Iris pigment epithelial cell (primary cell): ENCODE results near the gene TXNRD2.
A peak's percentile ranks its signal among the peaks of the same experiment; 100 is the strongest.

ENCODE experiments used
- DNase-seq: peaks from one replicate; pipeline ENCODE4 v3.0.0-alpha.2; 2011; ENCODE audit warnings: low read depth

The TXNRD2 gene

DNA sequence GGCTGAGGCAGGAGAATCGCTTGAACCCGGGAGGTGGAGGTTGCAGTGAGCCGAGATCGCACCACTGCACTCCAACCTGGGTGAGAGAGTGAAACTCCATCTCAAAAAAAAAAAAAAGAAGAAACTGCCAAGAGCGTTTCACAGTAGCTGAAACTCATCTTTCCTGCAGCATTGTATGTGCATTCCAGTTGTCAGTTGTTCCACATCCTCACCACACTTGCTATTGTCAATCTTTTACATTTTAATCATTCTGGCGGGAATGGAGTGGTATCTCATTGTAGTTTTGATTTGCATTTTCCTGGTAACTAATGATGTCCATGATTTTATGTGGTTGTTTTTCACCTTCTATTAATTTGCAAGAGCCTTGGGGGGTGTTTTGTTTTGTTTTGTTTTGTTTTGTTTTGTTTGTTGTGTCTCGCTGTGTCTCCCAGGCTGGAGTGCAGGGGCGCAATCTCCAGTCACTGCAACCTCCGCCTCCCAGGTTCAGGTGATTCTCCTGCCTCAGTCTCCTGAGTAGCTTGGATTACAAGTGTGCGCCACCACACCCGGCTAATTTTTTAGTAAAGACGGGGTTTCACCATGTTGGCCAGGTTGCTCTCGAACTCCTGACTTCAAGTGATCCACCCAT lies 78.9 kb downstream of the TXNRD2 start:
- no peak for DNase-seq

DNA sequence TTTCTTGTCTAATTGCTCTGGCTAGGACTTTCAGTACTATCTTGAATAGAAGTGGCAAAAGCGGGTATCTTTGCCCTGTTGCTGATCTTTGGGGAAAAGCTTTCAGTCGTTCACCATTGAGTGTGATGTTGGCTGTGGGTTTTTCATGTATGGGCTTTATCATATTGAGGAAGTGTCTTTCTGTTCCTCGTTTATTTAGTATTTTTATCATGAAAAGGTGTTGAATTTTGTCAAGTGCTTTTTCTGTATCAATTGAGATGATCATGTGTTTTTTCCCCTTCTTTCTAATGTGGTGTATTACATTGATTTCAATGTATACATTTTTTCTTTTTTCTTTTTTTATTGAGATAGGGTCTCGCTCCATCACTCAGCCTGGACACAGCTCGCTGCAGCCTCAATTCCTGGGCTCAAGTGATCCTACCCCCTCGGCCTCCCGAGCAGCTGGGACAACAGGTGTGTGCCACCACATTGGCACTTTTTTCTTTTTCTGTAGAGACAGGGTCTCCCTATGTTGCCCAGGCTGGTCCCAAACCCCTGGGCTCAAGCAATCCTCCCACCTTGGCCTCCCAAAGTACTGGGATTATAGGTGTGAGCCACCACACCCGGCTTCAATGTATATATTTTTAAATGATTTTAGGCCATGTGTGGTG lies 81.6 kb downstream of the TXNRD2 start:
- no peak for DNase-seq

DNA sequence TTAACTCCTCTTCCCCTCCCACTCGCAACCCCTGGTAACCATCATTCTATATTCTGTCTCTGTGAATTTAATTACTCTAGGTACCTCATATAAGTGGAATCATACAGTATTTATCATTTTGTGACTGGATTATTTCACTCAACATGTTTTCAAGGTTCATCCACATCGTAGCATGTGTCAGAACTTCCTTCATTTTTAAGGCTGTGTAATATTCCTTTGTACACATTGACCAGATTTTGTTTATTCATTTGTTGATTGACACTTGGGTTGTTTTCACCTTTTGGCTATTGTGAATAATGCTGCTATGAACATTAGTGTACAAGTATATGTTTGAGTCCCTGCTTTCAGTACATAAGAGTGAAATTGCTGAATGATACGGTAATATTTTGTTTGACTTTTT lies 84.2 kb downstream of the TXNRD2 start:
- DNase-seq, result no peak

DNA sequence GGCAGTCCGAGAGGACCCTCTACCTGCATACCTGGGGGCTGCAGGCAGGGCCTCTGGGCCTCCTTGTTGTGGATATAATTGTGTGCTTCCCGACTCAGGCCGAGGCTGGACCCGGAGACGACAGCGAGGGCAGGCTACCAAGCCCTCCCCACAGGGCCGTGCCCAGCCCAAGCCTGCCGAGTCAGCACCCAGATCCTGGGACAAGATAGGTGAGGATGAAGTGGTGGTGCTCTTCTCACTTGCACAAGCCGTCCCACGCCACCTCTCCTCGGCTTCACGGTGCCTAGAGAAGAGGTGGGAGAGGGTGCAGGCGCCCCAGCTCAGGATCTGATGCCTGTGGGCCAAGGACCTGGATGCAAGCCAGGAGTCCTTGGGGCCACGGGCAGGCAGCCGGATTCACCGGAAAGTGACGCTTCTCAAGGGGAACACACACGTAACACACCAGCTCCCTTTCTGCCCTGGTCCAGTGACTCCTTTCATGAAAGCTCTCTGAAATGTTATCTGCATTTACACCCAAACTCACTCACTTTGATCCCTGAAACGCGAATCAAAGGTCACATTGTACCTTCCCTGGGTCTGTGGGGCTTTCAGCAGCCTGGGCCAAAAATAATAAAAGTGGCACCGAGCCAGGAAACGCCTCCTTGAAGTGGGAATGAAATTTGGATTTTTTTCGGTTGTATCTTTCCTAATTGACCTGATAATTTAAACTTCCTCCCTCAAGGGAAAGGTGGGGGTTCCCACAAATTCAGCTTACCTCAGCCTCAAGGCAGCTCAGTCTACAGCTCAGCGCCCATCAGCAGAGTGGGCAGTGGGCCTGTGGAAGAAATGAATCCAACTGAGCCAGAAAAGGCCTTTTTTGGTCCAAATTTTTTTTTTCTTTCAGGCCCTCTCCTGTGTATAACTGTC lies 85.9 kb downstream of the TXNRD2 start:
- peak; percentile 49 for DNase-seq

DNA sequence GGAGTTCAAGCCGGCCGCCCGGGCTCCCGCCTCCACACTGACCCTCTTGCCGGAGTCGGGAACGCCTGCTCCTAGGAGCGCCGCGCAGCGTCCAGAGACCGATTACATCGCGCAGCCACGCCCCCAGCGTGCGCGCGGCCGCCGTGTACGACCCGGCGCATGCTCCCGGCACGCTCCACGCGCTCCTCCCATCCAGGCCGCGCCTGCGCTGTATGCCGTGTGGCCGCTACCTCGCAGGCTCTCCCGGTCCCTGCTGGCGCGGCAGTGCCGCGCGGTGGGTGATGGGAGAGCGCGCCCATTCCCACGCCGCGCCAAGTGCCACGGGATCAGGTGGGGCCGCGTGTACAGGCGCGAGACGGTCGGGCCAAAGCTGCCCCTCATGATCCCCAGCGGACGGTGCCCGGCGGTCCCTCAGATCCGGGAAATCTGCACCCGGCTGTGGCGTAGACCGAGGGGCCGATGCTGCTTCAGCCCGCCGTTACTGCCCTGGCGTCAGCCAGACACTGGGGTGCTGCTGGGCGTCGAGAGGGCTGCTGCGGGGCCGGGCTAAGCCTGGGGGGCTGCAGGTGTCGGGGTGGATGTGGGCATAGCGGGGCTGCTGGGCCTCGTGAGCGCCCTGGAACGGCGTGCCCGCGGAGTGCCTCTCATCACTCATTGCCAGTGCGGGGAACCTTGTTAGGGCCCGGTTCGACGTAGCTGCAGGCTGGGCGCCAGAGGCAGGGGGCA lies 86.7 kb downstream of the TXNRD2 start, which contains the start of the genes GNB1L and RTL10:
TSS of gene GNB1L (minus strand) at position 97 of the 726 bp plus-strand sequence. CDS start 33,519 bp downstream, outside the sequence.
TSS of gene RTL10 (minus strand) at position 97 of the 726 bp plus-strand sequence. CDS start 2,613 bp downstream, outside the sequence.
- DNase-seq, result peak; percentile 98

DNA sequence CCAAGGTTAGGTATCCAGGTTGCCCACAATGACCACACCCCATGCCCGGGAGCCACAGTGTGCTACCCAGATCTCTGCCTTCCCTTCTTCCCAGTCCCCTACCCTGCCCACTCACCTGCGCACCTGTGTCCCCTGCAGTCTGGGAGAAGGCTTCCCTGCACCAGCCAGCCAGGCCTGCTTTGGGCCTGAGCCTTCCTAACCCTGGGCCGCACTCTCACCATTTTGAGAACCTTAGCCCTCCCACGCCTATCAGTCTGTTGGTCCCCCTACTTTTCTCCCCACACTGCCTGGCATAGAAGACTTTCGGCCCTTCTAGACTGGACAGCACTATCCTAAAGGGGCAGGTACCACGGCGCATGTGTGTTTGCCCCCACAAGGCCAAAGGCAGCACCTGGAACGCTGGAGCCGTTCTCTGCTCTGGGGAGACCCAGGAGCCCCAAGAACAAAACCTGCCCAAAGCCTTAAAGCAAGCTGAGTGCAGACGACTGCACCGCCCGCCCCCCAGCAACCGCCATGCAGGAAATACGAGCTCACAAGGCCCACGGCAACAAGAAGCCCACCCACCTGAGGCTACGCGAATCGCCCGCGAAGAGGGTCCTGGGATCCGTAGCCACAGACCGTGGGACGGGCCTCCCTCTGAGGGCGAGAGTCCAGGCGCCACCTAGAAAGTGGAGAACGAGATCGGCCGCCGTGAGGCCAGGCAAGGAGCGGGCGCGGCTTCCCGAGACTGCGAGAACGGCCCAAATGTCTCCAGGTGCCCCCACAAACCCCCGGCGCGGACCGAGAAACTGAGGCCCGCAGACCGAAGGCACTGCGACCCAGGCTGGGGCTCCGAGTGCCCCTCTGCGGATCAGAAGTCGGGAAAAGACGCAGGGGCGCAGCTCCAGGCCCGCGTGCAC lies 87.5 kb downstream of the TXNRD2 start:
- DNase-seq, result peak; percentile 12

DNA sequence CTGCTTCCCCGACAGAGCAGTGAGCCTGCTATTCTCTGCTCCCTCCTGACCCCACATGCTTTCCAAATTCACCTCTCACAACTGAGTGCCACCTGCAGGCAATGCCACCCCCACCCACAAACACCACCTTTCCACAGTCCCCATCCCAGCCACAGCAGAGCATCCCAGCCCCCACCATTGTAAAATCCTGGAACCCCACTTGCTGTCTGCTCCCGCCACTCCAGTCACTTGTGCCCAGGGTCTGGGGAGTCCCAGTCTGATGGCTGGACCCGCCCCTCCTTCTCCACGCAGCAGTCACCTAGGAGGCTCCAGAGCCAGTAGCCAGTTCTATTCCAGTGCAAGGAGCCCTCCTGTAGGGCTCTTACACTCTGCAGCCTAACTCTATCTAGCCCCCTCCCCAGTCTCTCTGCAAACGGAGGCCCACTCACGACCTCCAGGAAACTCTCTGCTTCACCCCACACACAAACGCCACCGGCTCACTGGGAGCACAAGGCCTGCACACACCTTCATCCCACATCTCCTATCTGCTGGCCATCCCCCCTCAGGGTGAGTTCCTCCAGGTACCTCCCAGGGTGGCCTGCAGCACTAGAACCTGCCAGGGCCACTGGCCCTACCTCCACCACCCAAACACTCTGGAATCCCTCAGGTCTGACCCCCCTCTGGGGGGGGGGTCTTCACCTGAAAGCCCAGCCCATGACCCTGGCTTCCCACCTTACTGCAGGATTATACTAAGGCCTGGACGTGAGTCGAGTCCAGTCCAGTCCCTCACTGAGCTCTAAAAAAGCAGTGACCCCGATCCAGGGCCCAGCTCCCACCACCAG lies 88.3 kb downstream of the TXNRD2 start:
- no peak for DNase-seq

DNA sequence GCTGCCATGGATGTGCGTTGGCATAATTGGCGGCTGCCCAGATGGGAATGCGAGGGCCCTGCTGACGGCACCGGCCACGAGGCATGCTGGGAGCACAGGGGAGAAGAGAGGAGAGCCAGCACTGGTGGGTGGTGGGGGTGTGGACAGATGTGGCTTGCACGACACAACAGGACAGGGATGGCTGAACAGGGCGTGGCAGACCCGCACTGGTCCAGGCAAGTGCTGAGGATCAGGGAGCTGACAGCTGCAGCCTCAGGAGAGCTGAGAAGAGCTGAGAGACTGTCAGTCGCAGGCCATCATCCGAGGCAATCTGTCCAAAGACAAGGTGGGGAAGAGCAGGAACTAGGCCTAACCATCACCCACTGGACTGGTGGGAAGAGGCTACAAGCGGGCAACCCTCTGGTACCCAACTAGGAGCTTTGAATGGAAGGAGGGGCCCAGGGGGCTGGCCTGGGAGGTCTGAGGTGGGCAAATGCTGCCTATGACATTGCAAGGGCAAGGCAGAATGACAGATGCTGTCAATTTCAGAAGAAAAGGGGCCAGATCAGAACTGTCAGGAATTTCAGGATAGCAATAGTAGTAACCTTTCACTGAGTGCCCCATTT lies 89.3 kb downstream of the TXNRD2 start:
- no peak for DNase-seq

DNA sequence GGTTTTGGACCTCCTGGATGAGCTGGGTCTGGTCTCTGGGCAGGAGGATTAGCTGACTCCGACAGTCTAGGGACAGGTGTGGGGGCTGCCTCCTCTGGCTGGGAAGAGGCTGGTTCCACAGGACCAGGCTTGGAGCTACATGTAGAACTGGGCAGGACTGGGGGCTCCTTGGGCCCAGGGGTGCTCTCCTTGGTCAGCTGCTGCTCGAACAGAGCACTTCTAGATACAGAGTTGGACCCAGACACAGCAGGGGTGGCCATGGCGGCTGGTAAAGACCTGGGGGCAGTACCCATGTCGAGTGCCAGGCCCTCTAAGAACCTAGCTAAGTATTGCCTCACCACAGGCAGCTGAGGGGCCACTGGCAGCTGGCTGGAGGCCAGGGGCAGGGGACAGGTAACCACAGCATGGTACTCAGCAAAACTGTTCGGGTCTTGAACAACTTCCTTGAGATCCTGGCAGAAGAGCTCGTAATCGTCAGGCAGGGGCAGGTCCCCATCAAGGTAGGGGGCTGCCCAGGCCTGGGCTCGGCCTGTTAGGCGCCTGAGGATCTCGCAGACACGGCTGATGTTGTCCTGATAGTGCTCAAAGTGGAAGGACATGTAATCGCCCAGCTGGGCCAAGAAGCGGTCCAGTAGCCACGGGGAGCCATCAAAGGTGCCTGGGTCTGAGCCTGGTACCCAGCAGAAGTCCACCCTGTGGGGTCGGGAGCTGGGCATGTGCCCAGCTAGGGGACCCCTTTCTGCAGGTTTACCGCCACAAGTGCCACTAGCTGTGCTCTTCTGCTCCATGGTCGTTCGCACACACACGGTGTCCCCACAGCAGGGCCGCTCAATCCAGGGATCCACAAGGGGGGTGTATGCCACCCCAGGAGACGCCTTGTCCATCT lies 90.1 kb downstream of the TXNRD2 start:
- no peak for DNase-seq

DNA sequence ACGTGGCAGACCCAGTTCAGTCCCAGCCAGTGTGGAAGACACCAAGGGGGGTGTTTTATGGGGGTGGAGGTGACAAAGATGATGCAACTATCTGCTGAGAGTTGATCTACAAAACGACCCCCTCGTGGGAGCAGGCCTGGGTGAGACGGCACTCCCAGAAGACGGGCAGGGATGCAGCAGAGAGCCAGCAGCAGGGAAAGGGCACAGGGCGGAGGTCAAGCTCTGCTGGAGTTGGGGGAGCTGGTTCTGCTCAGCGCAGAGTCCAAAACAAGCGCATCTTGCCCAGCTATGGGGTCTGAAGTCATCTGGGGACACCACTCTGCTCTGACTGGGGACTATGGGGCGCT lies 90.9 kb downstream of the TXNRD2 start:
- no peak for DNase-seq

DNA sequence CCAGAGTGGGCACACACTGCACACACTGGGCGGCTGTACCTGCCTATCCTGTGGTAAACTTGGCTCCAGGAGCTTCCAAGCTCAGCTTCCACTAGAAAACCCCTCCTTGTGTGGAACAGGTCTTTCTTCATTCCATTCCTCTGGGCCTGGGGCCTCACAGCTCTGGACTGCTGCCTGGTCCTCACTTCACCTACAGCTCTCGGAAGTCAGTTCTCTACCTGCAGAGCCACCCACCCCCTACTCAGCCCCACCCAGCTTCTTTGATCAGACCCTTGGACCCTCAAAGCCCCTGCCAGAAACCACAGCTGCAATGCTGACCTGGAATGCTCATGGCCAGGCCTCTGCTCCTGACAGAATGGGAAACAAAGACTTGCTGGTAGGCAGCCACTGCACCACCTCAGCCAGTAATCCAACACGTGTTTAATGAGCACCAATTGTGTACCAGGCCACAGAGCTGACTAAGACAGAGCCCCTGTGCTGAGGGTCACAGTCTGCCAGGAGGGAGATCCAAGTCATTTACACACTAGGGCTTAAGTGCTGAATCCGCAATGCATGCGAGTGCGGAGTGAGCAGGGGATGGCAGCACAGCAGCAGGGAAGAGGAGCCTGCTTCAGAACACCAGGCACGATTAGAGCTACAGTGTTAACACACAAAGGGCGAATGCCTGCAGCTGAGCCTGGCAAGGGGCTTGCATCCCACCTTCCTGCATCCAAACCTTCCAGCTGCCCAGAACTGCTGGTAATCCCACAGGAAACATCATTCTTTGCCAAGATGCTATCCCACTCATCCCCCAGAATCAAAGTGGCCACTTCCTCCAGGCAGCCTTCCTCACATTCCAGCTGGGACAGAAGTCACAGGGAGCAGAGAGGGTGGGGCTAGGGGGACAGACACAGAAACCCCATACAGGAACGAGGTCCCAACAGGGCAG lies 91.5 kb downstream of the TXNRD2 start:
- no peak for DNase-seq

DNA sequence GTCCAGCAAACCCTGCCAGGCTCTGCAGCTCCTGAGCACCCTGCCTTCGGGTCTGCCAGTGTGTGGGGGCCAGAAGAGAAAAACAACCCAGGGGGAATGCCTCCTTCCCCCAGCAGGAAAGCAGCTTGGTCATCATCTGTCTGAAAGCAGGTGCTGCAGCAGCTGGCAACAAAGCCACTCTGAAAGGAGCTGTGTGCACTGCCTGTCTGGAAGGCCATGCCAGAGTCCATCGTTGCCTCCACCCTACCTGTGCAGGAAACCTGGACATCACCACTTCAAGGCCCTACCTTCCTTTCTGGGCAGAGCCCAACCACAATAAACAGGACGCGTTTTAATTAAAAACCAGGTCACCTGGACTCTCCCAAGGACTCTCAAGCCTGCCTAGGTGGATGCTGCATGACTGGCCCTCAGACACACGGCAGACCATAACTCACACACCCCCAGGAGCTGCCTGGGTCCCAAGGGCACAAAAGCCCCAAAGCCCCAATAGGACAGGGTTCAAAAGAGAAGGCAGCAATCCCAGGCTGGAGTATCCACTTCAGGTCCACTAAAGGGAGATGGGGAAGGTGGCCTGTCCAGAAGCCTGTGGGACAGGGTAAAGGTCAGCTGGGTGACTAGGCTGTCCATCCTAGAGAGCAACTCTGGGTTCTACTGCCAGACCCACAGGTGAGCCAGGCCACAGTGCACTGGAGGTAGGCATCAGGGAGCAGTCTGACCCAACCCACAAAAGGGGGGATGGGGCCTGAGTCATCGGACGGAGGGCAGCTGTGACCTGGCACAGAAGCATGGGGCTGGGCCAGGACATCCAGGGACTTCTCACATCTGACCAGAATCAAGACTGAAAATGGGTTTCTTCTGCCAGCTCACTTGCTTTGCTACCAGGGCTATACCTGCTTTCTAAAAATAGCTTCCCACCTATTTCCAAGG lies 93.1 kb downstream of the TXNRD2 start:
- no peak for DNase-seq

DNA sequence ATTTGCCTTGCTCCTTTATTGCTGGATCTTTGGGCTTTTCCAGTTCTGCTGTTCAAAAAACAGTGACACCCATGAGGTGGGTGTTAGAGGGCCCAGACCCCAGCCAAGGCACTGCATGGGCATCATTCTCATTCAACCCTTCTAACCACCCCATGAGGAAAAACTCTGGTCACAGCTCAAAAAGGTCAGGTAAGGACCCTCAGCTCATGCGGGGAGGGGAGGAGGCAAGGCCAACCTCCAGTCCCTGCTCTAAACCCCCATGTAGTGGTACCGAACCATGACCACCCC lies 94.3 kb downstream of the TXNRD2 start:
- DNase-seq, result no peak

DNA sequence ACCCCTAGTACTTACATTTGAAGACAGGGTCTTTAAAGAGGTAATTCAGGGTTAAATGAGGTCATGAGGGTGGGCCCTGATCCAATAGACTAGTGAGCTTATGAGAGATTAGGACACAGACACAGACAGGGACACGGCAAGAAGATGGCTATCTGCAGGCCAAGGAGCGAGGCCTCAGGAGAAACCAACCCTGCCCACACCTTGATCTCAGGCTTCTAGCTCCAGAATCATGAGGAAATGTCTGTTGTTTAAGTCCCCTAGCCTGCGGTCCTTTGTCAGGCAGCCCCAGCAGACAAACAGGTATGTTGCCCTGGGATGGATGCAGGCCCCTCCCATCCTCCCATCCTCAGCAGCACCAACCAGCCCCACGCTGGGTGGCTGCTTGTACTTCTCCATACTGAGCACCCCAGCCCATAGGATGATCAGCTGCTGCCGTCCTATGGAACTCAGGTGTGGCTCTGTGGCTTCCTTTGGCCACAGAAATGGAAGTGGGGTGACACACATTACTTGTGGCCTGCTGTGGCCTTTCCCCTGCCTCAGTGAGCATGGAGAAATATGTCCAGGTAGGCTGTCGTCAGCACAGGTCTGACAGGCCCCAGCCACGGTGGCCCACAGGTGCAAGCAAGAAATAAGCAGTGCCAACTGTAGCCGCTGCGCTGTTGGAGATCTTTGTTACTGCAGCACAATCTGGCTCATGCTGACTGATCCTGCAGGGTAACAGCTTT lies 94.8 kb downstream of the TXNRD2 start:
- no peak for DNase-seq

DNA sequence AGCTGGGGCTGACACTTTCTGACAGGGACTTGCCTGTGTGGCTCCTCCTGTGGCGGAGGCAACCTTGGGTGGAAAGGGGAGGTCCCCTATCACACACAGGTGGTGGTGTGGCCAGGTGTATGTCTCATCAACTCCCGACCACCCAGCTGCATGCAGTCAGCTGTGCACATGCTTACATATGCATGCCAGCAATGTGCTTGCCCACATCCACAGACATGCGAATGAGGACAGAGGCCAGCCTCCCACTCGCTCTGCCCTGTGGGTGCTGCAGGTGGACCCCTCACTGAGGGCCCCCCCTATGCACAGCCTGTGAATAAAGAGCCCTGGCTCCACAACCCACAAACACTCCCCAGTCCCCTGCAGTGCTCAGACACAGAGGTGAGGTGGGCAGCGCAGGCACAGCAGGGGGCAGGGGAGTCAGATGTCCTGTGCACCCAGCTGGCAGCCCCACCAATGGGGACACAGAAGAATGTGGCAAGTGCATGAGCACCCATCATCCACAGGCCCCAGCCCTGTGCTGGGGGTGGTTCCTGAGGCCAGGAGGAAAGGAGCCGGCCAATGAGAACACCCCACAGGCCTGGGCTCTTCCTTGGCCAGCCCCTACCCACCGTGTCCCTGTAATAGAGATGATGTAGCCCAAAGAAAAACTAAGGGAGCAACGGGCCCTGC lies 96.4 kb downstream of the TXNRD2 start:
- DNase-seq, result no peak
